Measurements from ENCODE around the gene SLC7A8.

GRCh38 chr14:23217032-23218020, 33.9 kb upstream of the SLC7A8 start:
- TF ChIP-seq CTCF (IDR thresholded peaks at IDR 0.05; ENCODE audit: low read depth, low read length, poor library complexity, severe bottlenecking) (no peak), EZH2phosphoT487 (IDR thresholded peaks at IDR 0.05; ENCODE audit: borderline replicate concordance, low read length) (no peak)

Measured in DOHH2 (cell line).